ENCODE data around the gene STX19.
A peak's percentile ranks its signal among the peaks of the same experiment; 100 is the strongest.

The STX19 gene

GRCh38 chr3:94026623-94027022 lies 1.8 kb downstream of the STX19 start:
- DNase-seq (ENCODE audit: low read depth) = no peak

DNA sequence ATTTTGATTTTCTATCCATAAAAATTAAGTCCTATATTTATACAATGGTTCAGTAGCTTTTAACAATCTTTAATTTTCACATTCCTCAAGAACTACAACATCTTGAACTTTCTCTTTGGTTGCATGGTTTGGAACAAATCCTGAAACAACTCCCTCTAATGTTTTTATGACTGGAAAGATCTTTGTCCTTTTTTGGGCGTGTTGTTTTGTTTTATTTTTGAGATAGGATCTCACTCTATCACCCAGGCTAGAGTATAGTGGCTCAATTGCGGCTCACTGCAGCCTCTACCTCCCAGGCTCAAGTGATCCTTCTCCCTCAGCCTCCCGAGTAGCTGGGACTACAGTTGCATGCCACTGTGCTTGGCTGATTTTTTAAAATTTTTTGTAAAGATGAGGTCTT lies 4.0 kb downstream of the STX19 start:
- DNase-seq (ENCODE audit: low read depth) = no peak

GRCh38 chr3:94020293-94020692 lies 8.1 kb downstream of the STX19 start:
- DNase-seq (ENCODE audit: low read depth) = no peak

- no peak for DNase-seq (ENCODE audit: low read depth)
These were observed 8.7 kb downstream of the STX19 start for GRCh38 chr3:94019659-94020058.

DNA sequence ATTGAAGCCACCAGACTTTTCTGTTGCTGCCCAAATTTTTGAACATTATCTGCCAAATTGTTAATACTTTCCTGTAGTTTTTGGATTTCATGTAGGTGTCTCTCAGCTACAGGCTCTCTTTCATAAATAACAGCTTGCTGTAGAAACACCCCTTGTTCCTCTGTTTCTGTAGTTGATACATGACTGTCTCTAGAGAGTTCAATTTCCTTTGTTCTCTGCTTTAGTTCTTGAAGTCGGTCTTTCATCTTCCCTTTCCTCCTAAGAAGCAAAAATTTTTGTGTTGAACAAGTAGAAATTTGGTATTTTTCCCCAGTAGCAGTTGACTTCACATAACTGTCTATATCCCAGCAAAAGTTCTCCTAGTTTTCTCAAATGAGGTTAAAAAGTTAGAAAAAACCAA lies 13.4 kb downstream of the STX19 start:
- DNase-seq (ENCODE audit: low read depth) = no peak

DNA sequence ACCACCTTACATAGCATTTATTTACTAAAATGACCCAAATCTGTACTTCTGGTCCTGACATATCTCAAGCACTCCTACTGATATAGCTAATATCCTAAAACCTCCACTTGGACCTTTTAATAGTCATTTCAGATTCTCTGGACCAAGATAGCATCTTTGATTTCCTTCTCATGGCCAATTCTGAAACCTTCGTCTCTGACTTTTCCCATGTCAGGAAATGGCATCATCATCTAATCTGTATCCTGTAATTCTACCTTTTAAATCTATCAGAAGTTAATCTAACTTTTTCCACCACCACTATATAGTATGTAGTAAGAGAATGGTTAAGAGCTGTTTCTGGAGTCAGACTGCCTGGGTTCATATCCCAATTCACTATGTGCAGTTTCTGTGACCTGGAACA lies 16.2 kb downstream of the STX19 start:
- no peak for DNase-seq (ENCODE audit: low read depth)

- no peak for DNase-seq (ENCODE audit: low read depth)
These were observed 17.1 kb downstream of the STX19 start for GRCh38 chr3:94011233-94011711.

GRCh38 chr3:94009608-94010007 lies 18.8 kb downstream of the STX19 start:
- DNase-seq (ENCODE audit: low read depth) = no peak

DNA sequence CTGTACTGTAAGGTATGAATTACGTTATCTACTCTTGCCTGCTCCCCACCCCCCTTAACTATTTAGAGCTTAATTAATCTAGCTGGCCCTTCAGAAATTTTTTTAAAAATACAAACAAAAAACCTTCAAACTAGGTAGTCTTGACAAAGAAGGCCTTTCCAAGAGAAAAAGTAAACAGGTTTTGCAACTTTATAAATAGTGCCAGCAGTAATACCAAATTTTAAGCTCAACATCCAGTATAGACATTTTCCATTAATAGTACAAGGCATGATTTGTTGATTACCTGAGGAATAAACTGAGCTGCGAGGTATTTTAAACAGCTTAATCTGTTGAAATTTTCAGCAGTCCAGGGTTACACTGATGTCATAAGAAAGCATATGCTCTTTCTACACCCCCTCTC lies 20.1 kb downstream of the STX19 start:
- DNase-seq (ENCODE audit: low read depth) = no peak

GRCh38 chr3:94004301-94004910 lies 24.0 kb downstream of the STX19 start:
- DNase-seq (ENCODE audit: low read depth) = no peak

DNA sequence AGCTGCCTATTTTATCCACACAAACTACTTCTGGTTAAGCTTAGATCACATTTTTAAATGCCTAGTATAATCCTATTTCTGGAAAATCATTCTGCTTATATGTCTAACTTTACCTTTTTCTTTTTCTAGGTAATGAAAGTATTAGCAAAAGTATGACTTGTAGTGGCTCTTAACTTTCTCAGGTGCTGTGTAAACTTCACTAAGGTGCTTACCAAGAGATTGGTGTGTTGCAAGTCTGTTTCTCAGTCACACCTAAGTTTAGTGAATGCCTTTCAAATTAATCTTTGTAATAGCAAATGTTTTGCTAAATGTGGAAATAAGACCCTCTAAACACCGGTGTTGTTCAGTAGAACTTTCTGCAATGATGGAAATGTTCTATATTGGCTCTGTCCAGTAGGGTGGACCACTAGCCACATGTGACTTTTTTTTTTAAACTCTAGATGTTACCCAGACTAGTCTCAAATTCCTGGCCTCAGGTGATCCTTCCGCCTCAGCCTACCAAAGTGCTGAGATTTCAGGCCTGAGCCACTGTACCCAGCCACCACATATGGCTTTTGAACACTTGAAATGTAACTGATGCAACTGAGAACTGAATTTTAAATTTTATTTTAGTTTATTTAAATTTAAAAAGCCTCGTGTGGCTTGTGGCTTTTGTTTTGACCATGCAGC lies 26.4 kb downstream of the STX19 start:
- DNase-seq (ENCODE audit: low read depth) = no peak

- DNase-seq (ENCODE audit: low read depth) = no peak
These were observed 27.2 kb downstream of the STX19 start for GRCh38 chr3:94001191-94001590.

DNA sequence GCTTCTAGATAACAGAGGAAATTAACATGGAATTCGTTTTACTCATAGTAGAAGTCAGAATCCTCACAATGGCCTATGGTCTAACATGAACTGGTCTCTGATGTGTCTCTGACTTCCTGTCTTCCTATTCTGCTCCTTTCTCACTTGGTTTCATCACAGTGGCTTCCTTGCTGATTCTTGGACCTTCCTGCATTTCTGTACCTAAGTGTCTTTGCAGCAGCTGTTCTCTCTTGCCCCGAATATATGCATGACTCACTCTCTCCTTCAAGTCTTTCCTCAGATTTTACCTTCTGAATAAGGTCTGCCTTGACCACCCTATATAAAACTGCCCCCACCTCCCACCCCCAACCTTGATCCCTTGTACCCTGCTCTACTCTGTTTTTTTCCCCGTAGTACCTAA lies 34.3 kb downstream of the STX19 start:
- DNase-seq (ENCODE audit: low read depth) = no peak

DNA sequence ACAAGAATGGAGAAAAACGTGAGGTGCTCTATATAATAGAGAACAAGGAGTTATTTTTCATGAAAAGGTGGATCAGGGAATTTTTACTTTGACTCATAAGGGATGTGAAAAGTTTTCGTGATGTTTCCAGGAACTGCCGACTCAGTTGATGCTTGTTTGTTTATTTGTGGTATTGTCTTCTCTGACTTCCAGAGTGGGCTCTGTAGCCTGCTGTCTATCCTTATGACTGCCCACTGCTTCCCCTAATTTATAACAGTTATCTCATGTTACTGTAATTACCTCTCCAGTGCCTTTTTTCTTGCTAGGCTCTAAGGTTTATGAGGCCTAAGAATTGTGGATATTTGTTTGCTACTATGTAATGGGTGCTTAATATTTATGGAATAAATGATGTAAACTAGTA lies 36.2 kb downstream of the STX19 start:
- no peak for DNase-seq (ENCODE audit: low read depth)

GRCh38 chr3:93991631-93992030 lies 36.8 kb downstream of the STX19 start:
- no peak for DNase-seq (ENCODE audit: low read depth)

DNA sequence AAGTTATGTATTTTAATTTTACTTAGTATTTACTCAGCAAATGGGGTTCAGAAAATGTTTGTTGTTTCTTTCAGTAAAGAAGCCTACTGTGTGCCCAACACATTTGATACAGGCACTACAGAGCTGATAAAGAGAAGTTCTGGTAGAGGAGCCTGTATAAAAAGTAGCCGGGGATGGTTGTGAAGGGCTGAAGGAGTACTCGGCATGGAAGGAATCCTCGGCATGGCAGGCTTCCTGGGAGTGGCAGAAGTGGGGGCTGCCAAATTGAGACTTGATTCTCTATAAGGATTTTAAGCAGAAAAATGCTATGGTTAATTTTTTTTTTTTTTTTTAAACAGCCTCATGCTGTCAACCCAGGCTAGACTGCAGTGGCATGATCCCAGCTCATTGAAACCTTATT lies 39.2 kb downstream of the STX19 start:
- no peak for DNase-seq (ENCODE audit: low read depth)

DNA sequence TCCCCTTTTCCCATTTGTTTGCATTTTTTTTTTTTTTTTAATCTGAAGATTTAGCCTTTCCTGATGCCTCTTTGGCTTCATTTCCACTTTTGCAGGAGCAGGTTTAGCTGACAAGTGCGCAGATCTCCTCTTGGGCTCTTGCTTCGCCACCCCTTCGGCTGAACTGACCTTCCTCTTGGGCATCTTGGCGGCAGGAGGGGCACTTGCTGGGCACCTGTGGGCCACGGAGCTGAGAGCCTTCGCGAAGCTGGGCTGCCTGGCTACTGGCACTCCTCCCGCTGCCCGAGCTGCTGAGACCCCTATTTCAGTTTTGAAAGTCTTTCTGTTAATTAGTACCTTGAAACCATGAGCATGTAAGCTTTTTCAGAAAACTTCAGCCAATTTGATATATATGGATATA lies 39.6 kb downstream of the STX19 start:
- DNase-seq (ENCODE audit: low read depth) = no peak

DNA sequence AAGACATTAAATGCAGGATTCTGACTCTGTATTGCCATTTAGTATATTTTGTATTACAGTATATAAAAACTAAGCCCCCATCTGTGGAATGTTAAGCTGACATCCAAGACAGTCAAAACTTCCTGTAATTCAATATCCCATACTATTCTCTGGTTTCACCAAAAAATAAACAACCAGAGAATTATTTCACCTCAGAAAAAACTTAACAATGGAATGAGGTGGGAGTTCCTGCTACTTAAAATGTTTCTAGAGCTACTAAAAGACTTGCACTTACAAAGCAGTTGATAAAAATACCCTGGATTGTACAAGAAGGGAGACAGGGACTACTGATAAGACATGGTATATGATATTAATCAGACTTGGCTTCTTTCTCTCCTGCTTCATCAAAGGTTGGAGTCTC lies 40.1 kb downstream of the STX19 start:
- no peak for DNase-seq (ENCODE audit: low read depth)

DNA sequence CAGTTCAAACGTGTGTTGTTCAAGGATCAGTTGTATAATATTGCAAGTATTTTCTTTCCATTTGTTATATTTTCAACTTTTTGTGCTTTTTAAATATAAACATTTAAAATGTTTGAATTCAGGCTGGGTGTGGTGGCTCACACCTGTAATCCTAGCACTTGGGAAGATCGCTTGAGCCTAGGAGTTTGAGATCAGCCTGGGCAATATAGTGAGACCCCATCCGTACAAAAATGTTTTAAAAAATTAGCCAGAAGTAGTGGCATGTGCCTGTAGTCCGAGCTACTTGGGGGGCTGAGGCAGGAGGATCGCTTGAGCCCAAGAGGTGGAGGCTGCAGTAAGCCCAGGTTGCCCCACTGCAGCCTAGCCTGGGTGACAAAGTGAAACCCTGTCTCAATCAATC lies 43.8 kb downstream of the STX19 start:
- no peak for DNase-seq (ENCODE audit: low read depth)

DNA sequence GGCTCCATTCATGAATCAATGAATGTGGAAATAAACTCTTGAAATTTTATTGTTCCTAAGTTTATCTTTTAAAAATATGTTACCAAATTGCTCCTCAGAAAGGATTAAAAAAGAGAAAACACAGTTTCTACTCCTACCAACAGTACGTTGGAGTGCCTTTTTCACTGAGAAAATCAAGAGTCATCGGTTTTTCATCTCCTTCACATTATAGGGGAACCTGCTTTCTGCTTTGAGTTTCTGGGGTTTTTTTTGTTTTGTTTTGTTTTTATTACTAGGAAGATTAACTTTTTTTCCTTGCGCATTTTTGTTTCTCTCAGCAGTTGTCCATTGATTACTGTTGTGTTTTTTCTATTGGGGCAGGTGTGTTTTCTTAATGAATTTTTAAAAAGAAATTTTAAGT lies 45.0 kb downstream of the STX19 start:
- no peak for DNase-seq (ENCODE audit: low read depth)

GRCh38 chr3:93981649-93982048 lies 46.7 kb downstream of the STX19 start:
- DNase-seq (ENCODE audit: low read depth) = no peak

GRCh38 chr3:93979850-93980676 lies 48.3 kb downstream of the STX19 start, which contains the start of gene ARL13B:
TSS of gene ARL13B (plus strand) at chr3:93980155. CDS start at chr3:93980424, 269 bp downstream.
- peak; percentile 91 for DNase-seq (ENCODE audit: low read depth)

Measured in T-helper 22 cell (primary cell).